HS-27A (cell line): ENCODE measurements around the gene HYI.

Experiments
- DNase-seq: peaks from one replicate; pipeline ENCODE4 v3.0.0-alpha.2; 2012; ENCODE audit warnings: low read depth, missing footprints

HYI gene

GRCh38 chr1:43444151-43444828 lies 9.4 kb downstream of the HYI start:
- no peak for DNase-seq

GRCh38 chr1:43443197-43443946 lies 10.4 kb downstream of the HYI start:
- no peak for DNase-seq

- DNase-seq = no peak
Observed at GRCh38 chr1:43442756-43443155, 11.0 kb downstream of the HYI start.

- no peak for DNase-seq
Observed at GRCh38 chr1:43441894-43442637, 11.7 kb downstream of the HYI start.

GRCh38 chr1:43441166-43441893 lies 12.4 kb downstream of the HYI start:
- no peak for DNase-seq

- no peak for DNase-seq
Observed at GRCh38 chr1:43440358-43440757, 13.4 kb downstream of the HYI start.

- no peak for DNase-seq
Observed at GRCh38 chr1:43439781-43440180, 13.9 kb downstream of the HYI start.

- no peak for DNase-seq
Observed at GRCh38 chr1:43438953-43439581, 14.7 kb downstream of the HYI start.

GRCh38 chr1:43438576-43438952 lies 15.2 kb downstream of the HYI start:
- DNase-seq = no peak

- no peak for DNase-seq
Observed at GRCh38 chr1:43438006-43438405, 15.7 kb downstream of the HYI start.

GRCh38 chr1:43437031-43437973 lies 16.4 kb downstream of the HYI start:
- no peak for DNase-seq

GRCh38 chr1:43436371-43436770 lies 17.4 kb downstream of the HYI start:
- no peak for DNase-seq

GRCh38 chr1:43435146-43436145 lies 18.3 kb downstream of the HYI start:
- no peak for DNase-seq

GRCh38 chr1:43434256-43434655 lies 19.5 kb downstream of the HYI start:
- DNase-seq = no peak

- no peak for DNase-seq
Observed at GRCh38 chr1:43432907-43433306, 20.8 kb downstream of the HYI start.

- no peak for DNase-seq
Observed at GRCh38 chr1:43432171-43432860, 21.4 kb downstream of the HYI start.

GRCh38 chr1:43431676-43432075 lies 22.1 kb downstream of the HYI start:
- DNase-seq = no peak

GRCh38 chr1:43430831-43431230 lies 22.9 kb downstream of the HYI start:
- no peak for DNase-seq

- no peak for DNase-seq
Observed at GRCh38 chr1:43427941-43428340, 25.8 kb downstream of the HYI start.
